Smooth muscle cell (in vitro differentiated cells): ENCODE data around the gene KIAA0513. TPM values are rescaled to one million over a fixed set of nuclear protein-coding genes. Genes with fewer than 3 reads are reported as not detected.

Source experiments
- DNase-seq: peaks from one replicate; lab custom pipeline; 2025; ENCODE audit not compliant: unreplicated experiment; lab: John Stamatoyannopoulos, UW
- H2AFZ ChIP-seq: fragments of 200-600 bp; sonication (generic); 2 replicates; pipeline ENCODE4 v1.6.0; 2016; ENCODE audit warnings: antibody characterized with exemption, low read depth, mild to moderate bottlenecking
- H3F3A ChIP-seq: fragments of 200-600 bp; sonication (generic); 2 replicates; pipeline ENCODE4 v1.6.0; 2017; ENCODE audit warnings: antibody characterized with exemption, low read depth
- H3K27ac ChIP-seq: fragments of 200-600 bp; sonication (generic); 2 replicates; pipeline ENCODE4 v1.5.1; 2016; ENCODE audit warnings: low read depth, mild to moderate bottlenecking
- H3K27me3 ChIP-seq: fragments of 200-600 bp; sonication (generic); 2 replicates; pipeline ENCODE4 v1.6.1; 2016; ENCODE audit warnings: low read depth, mild to moderate bottlenecking
- H3K36me3 ChIP-seq: fragments of 200-600 bp; sonication (generic); 2 replicates; pipeline ENCODE4 v1.5.1; 2016; ENCODE audit warnings: low read depth
- H3K4me1 ChIP-seq: fragments of 200-600 bp; sonication (generic); 2 replicates; pipeline ENCODE4 v1.5.1; 2016; ENCODE audit warnings: low read depth
- H3K4me2 ChIP-seq: fragments of 200-600 bp; sonication (generic); 2 replicates; pipeline ENCODE4 v1.6.0; 2016; ENCODE audit warnings: mild to moderate bottlenecking
- H3K4me3 ChIP-seq: fragments of 200-600 bp; sonication (generic); 2 replicates; pipeline ENCODE4 v1.5.1; 2016; ENCODE audit warnings: mild to moderate bottlenecking
- H3K79me2 ChIP-seq: fragments of 200-600 bp; sonication (generic); 2 replicates; pipeline ENCODE4 v1.6.0; 2016; ENCODE audit warnings: low read depth, mild to moderate bottlenecking
- H3K9ac ChIP-seq: fragments of 200-600 bp; sonication (generic); 2 replicates; pipeline ENCODE4 v1.6.0; 2016; ENCODE audit warnings: low read depth
- H3K9me3 ChIP-seq: fragments of 200-600 bp; sonication (generic); replicated peaks from 2 replicates; pipeline ENCODE4 v1.5.1; 2016; ENCODE audit warnings: low read depth
- H4K20me1 ChIP-seq: fragments of 200-600 bp; sonication (generic); 2 replicates; pipeline ENCODE4 v1.6.0; 2016; ENCODE audit warnings: low read depth
- whole genome bisulfite sequencing: methylation state at CpG from one replicate; pipeline ENCODE4 v1.1.7; 2016; ENCODE audit warnings: low lambda C conversion rate; 5-methylcytosine and 5-hydroxymethylcytosine counted together
- polyA plus RNA-seq: library from polyadenylated mRNA; unstranded; fragments of >200 nt; fragmentation: Nextera tagmentation; extraction: Ambion mirVana; gene quantifications from 2 replicates; pipeline ENCODE4 v1.2.1, GENCODE V29; 2016
- total RNA-seq: library from RNA; depleted of rRNA; stranded (reverse); fragments of >200 nt; gene quantifications from 2 replicates; pipeline ENCODE4 v1.2.3, GENCODE V29; 2014
- TF ChIP-seq, protein P1 (sequence below): fragments of 200-600 bp; sonication (generic); IDR thresholded peaks from 2 replicates; pipeline ENCODE4 v1.5.1; 2017; ENCODE audit warnings: borderline replicate concordance, mild to moderate bottlenecking, antibody characterized with exemption; ENCODE audit not compliant: insufficient read depth, poor library complexity, severe bottlenecking

Gene KIAA0513
- total and polyA plus RNA-seq, 2 experiments from 2014 or later: 3.2 to 3.3 TPM

DNA sequence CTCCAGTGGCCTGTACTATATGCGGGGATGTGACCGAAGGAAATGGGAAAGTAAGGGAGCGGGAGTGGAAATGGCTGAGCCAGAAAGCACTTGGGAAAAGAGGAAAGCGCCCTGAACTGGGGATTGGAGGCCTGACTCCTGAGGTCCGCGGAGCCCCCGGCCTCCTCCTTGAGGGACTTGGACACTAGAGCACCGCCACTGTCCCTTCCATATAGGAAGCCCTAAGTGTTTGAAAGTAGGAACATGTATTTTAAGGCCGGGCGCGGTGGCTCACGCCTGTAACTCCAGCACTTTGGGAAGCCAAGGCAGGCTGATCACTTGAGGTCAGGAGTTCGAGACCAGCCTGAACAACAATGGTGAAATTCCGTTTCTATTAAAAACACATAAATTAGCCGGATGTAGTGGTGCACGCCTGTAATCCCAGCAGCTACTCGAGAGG is 15.7 kb upstream of the KIAA0513 start:
- Histone ChIP-seq H4K20me1 (peaks cover 28% of the 10 kb centered on the region), H3K36me3 (no peaks in the 10 kb centered on the region), H3K9ac (peak overlapping the region; percentile 91), H2AFZ (peak overlapping the region; percentile 91), H3K9me3 (no peaks in the 10 kb centered on the region), H3K27ac (peak overlapping the region; percentile 96), H3F3A (no peaks in the 10 kb centered on the region), H3K4me1 (peaks cover 9% of the 10 kb centered on the region), H3K79me2 (peaks cover 43% of the 10 kb centered on the region), H3K4me3 (peak overlapping the region; percentile 78), H3K27me3 (no peaks in the 10 kb centered on the region), H3K4me2 (peak overlapping the region; percentile 93)
- 37% methylated on average over 17 of the region's 17 CpGs for WGBS
- TF ChIP-seq, protein P1, sequence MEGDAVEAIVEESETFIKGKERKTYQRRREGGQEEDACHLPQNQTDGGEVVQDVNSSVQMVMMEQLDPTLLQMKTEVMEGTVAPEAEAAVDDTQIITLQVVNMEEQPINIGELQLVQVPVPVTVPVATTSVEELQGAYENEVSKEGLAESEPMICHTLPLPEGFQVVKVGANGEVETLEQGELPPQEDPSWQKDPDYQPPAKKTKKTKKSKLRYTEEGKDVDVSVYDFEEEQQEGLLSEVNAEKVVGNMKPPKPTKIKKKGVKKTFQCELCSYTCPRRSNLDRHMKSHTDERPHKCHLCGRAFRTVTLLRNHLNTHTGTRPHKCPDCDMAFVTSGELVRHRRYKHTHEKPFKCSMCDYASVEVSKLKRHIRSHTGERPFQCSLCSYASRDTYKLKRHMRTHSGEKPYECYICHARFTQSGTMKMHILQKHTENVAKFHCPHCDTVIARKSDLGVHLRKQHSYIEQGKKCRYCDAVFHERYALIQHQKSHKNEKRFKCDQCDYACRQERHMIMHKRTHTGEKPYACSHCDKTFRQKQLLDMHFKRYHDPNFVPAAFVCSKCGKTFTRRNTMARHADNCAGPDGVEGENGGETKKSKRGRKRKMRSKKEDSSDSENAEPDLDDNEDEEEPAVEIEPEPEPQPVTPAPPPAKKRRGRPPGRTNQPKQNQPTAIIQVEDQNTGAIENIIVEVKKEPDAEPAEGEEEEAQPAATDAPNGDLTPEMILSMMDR: no peak
- DNase-seq: no peak

DNA sequence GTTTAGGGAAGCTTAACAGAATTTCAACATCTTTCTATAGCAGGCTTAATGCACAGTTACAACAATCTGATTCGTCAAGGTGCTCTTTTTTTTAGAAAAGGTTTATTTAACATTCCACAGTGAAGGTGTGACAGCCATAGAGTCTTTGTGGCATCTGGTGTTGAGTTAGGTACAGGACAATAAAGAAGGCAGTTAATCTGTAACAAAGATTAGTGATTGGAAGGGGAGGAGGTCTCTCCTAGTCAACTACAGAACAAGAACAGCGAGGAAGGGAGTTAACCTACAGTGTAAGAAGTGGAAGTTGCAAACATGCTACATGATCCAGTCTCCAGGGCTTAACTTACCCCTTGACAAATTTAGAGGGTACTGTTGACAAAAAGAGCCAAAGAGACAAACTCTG is 13.3 kb upstream of the KIAA0513 start:
- H3K9me3 ChIP-seq: no peaks in the 10 kb centered on the region
- H3K4me2 ChIP-seq: no peak overlapping the region
- no peak overlapping the region for H3K4me3 ChIP-seq
- TF ChIP-seq, protein P1: no peak
- peaks cover 18% of the 10 kb centered on the region for H3K79me2 ChIP-seq
- no peak overlapping the region for H2AFZ ChIP-seq
- no peaks in the 10 kb centered on the region for H3K27me3 ChIP-seq
- H3F3A ChIP-seq: no peaks in the 10 kb centered on the region
- no peaks in the 10 kb centered on the region for H3K36me3 ChIP-seq
- peaks cover 9% of the 10 kb centered on the region for H3K4me1 ChIP-seq
- 97% methylated on average over 2 of the region's 2 CpGs for WGBS
- H3K9ac ChIP-seq: no peak overlapping the region
- peaks cover 10% of the 10 kb centered on the region for H4K20me1 ChIP-seq
- no peak for DNase-seq
- no peak overlapping the region for H3K27ac ChIP-seq

- H3K9ac ChIP-seq: no peak overlapping the region
- no peaks in the 10 kb centered on the region for H3K36me3 ChIP-seq
- H2AFZ ChIP-seq: no peak overlapping the region
- DNase-seq: no peak
- no peak overlapping the region for H3K4me2 ChIP-seq
- H3K9me3 ChIP-seq: no peaks in the 10 kb centered on the region
- no peak overlapping the region for H3K4me3 ChIP-seq
- peaks cover 5% of the 10 kb centered on the region for H3K79me2 ChIP-seq
- WGBS: 69% methylated on average over 5 of the region's 5 CpGs
- peaks cover 2% of the 10 kb centered on the region for H4K20me1 ChIP-seq
- TF ChIP-seq, protein P1: no peak
- H3K4me1 ChIP-seq: no peaks in the 10 kb centered on the region
- no peaks in the 10 kb centered on the region for H3F3A ChIP-seq
- H3K27me3 ChIP-seq: no peaks in the 10 kb centered on the region
- peak overlapping the region; percentile 4 for H3K27ac ChIP-seq
Observed at GRCh38 chr16:85015481-85016187, 12.0 kb upstream of the KIAA0513 start.

GRCh38 chr16:85017151-85017550 is 10.4 kb upstream of the KIAA0513 start:
- Histone ChIP-seq H3K27ac (no peak overlapping the region), H3K79me2 (no peaks in the 10 kb centered on the region), H3K4me2 (no peak overlapping the region), H3K9me3 (no peaks in the 10 kb centered on the region), H3K4me3 (no peak overlapping the region), H2AFZ (no peak overlapping the region), H3K36me3 (no peaks in the 10 kb centered on the region), H3K27me3 (no peaks in the 10 kb centered on the region), H3K9ac (no peak overlapping the region), H3F3A (no peaks in the 10 kb centered on the region), H3K4me1 (no peaks in the 10 kb centered on the region), H4K20me1 (no peaks in the 10 kb centered on the region)
- 96% methylated on average over 4 of the region's 4 CpGs for WGBS
- DNase-seq: no peak
- TF ChIP-seq, protein P1: no peak
